Measurements from ENCODE around the gene CRY2.

GRCh38 chr11:45843158-45843924 lies 3.9 kb upstream of the CRY2 start:
- peak; percentile 68 to 95 (median 92) for TF ChIP-seq CTCF (IDR thresholded peaks at IDR 0.05 in 4 of 5, conservative IDR thresholded peaks at IDR 0.05 in 1 of 5)
- TF ChIP-seq POLR2A (IDR thresholded peaks at IDR 0.05), result no peak

Data from gastrocnemius medialis (tissue), 4 donors.